ENCODE results near the gene HS6ST3. TPM values are rescaled to one million over a fixed set of nuclear protein-coding genes. Genes with fewer than 3 reads are reported as not detected.

The HS6ST3 gene
- total and polyA plus RNA-seq, 2 donors (not counting 1 experiment from before 2014, with no cell fraction given) = not detected

DNA sequence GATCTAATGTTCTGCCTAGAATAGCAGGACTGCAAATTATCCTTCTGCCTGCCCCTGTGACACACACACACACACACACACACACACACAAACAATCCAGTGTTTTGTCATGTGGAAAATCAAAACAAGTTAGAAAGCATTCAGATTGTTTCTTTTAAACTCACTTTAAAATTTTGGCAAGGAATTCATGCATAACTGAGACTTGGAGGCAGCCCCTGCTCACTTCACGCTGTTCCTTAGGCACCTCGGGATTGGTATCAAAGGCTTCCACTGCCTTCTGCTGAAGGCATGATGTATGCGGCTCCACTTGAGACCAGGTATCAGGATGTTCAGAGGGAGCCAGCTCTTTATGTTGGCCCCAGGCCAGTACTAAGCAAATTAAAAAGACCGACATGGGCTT lies 745.6 kb downstream of the HS6ST3 start:
- H3K4me3 ChIP-seq (replicated peaks in 1 of 4; ENCODE audit: control extremely low read depth in 1 of 4, insufficient read depth in 1 of 4, low read depth in 3 of 4, low read length in 4 of 4) = no peak overlapping the region
- TF ChIP-seq EZH2 (IDR thresholded peaks at IDR 0.05; ENCODE audit: low read length, missing control alignments) = no peak
- TF ChIP-seq, protein P1, sequence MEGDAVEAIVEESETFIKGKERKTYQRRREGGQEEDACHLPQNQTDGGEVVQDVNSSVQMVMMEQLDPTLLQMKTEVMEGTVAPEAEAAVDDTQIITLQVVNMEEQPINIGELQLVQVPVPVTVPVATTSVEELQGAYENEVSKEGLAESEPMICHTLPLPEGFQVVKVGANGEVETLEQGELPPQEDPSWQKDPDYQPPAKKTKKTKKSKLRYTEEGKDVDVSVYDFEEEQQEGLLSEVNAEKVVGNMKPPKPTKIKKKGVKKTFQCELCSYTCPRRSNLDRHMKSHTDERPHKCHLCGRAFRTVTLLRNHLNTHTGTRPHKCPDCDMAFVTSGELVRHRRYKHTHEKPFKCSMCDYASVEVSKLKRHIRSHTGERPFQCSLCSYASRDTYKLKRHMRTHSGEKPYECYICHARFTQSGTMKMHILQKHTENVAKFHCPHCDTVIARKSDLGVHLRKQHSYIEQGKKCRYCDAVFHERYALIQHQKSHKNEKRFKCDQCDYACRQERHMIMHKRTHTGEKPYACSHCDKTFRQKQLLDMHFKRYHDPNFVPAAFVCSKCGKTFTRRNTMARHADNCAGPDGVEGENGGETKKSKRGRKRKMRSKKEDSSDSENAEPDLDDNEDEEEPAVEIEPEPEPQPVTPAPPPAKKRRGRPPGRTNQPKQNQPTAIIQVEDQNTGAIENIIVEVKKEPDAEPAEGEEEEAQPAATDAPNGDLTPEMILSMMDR (conservative IDR thresholded peaks at IDR 0.05 in 1 of 2, IDR thresholded peaks at IDR 0.05 in 1 of 2; ENCODE audit: low read depth in 1 of 2, low read length in 2 of 2) = no peak
- H3K36me3 ChIP-seq (ENCODE audit: control insufficient read depth, insufficient read depth, low read length) = no peaks in the 10 kb centered on the region
- H3K27me3 ChIP-seq (ENCODE audit: control insufficient read depth, insufficient read depth, low read length) = no peaks in the 10 kb centered on the region
- DNase-seq (ENCODE audit: low read depth in 2 of 2) = no peak
- H3K27ac ChIP-seq (ENCODE audit: insufficient read depth, low read length) = no peak overlapping the region
- no peaks in the 10 kb centered on the region for H4K20me1 ChIP-seq (ENCODE audit: control insufficient read depth, extremely low read depth, insufficient read depth, low read length)
- no peak overlapping the region for H2AFZ ChIP-seq (ENCODE audit: low read length)
- no peaks in the 10 kb centered on the region for H3K79me2 ChIP-seq (ENCODE audit: control insufficient read depth, insufficient read depth, low read length)
- H3K4me1 ChIP-seq (ENCODE audit: control insufficient read depth, extremely low read depth, insufficient read depth, low read length) = no peaks in the 10 kb centered on the region
- no peak overlapping the region for H3K9ac ChIP-seq (ENCODE audit: insufficient read depth, low read length)
- no peak overlapping the region for H3K4me2 ChIP-seq (ENCODE audit: extremely low read depth, insufficient read depth, low read length)
- H3K9me3 ChIP-seq (ENCODE audit: control insufficient read depth, insufficient read depth, low read depth, low read length) = no peaks in the 10 kb centered on the region

DNA sequence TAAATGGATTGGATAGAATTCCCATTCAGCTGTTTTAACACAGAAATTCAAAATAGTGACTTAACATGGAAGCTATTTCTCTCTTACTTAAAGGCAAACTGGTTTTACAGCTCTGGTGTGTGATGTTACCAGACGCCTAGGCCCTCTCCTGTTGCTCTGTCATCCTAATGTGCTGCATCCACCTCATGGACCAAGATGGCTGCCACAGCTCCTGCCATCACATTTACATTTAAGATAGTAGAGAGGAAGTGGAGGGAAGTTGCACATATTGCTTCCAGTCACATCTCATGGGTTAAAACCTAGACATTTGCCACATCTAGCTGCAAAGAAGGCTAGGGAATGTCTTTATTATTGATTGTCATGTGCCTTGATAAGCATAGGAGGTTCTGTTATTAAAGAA lies 746.8 kb downstream of the HS6ST3 start:
- no peaks in the 10 kb centered on the region for H3K9me3 ChIP-seq (ENCODE audit: control insufficient read depth, insufficient read depth, low read depth, low read length)
- no peaks in the 10 kb centered on the region for H3K27me3 ChIP-seq (ENCODE audit: control insufficient read depth, insufficient read depth, low read length)
- no peaks in the 10 kb centered on the region for H3K4me1 ChIP-seq (ENCODE audit: control insufficient read depth, extremely low read depth, insufficient read depth, low read length)
- no peak for TF ChIP-seq EZH2 (IDR thresholded peaks at IDR 0.05; ENCODE audit: low read length, missing control alignments)
- TF ChIP-seq, protein P1 (conservative IDR thresholded peaks at IDR 0.05 in 1 of 2, IDR thresholded peaks at IDR 0.05 in 1 of 2; ENCODE audit: low read depth in 1 of 2, low read length in 2 of 2) = no peak
- H3K36me3 ChIP-seq (ENCODE audit: control insufficient read depth, insufficient read depth, low read length) = no peaks in the 10 kb centered on the region
- no peak overlapping the region for H2AFZ ChIP-seq (ENCODE audit: low read length)
- no peak for DNase-seq (ENCODE audit: low read depth in 2 of 2)
- no peak overlapping the region for H3K9ac ChIP-seq (ENCODE audit: insufficient read depth, low read length)
- H3K4me2 ChIP-seq (ENCODE audit: extremely low read depth, insufficient read depth, low read length) = no peak overlapping the region
- no peak overlapping the region for H3K4me3 ChIP-seq (replicated peaks in 1 of 4; ENCODE audit: control extremely low read depth in 1 of 4, insufficient read depth in 1 of 4, low read depth in 3 of 4, low read length in 4 of 4)
- H4K20me1 ChIP-seq (ENCODE audit: control insufficient read depth, extremely low read depth, insufficient read depth, low read length) = no peaks in the 10 kb centered on the region
- H3K79me2 ChIP-seq (ENCODE audit: control insufficient read depth, insufficient read depth, low read length) = no peaks in the 10 kb centered on the region
- H3K27ac ChIP-seq (ENCODE audit: insufficient read depth, low read length) = no peak overlapping the region

GRCh38 chr13:96837809-96838208 lies 747.9 kb downstream of the HS6ST3 start:
- no peaks in the 10 kb centered on the region for H4K20me1 ChIP-seq (ENCODE audit: control insufficient read depth, extremely low read depth, insufficient read depth, low read length)
- no peak overlapping the region for H3K4me2 ChIP-seq (ENCODE audit: extremely low read depth, insufficient read depth, low read length)
- H3K79me2 ChIP-seq (ENCODE audit: control insufficient read depth, insufficient read depth, low read length) = no peaks in the 10 kb centered on the region
- H2AFZ ChIP-seq (ENCODE audit: low read length) = no peak overlapping the region
- no peaks in the 10 kb centered on the region for H3K27me3 ChIP-seq (ENCODE audit: control insufficient read depth, insufficient read depth, low read length)
- H3K27ac ChIP-seq (ENCODE audit: insufficient read depth, low read length) = no peak overlapping the region
- TF ChIP-seq, protein P1 (conservative IDR thresholded peaks at IDR 0.05 in 1 of 2, IDR thresholded peaks at IDR 0.05 in 1 of 2; ENCODE audit: low read depth in 1 of 2, low read length in 2 of 2) = no peak
- TF ChIP-seq EZH2 (IDR thresholded peaks at IDR 0.05; ENCODE audit: low read length, missing control alignments) = no peak
- H3K9me3 ChIP-seq (ENCODE audit: control insufficient read depth, insufficient read depth, low read depth, low read length) = no peaks in the 10 kb centered on the region
- no peaks in the 10 kb centered on the region for H3K36me3 ChIP-seq (ENCODE audit: control insufficient read depth, insufficient read depth, low read length)
- no peak for DNase-seq (ENCODE audit: low read depth in 2 of 2)
- H3K9ac ChIP-seq (ENCODE audit: insufficient read depth, low read length) = no peak overlapping the region
- H3K4me1 ChIP-seq (ENCODE audit: control insufficient read depth, extremely low read depth, insufficient read depth, low read length) = no peaks in the 10 kb centered on the region
- no peak overlapping the region for H3K4me3 ChIP-seq (replicated peaks in 1 of 4; ENCODE audit: control extremely low read depth in 1 of 4, insufficient read depth in 1 of 4, low read depth in 3 of 4, low read length in 4 of 4)
